EH (cell line): ENCODE data around the gene MRGPRF.

ENCODE experiments used
- DNase-seq: peaks from one replicate; pipeline ENCODE4 v3.0.0-alpha.2; 2015; ENCODE audit warnings: low read depth

Gene MRGPRF

GRCh38 chr11:69050592-69051380 lies 37.7 kb upstream of the MRGPRF start:
- DNase-seq: no peak

DNA sequence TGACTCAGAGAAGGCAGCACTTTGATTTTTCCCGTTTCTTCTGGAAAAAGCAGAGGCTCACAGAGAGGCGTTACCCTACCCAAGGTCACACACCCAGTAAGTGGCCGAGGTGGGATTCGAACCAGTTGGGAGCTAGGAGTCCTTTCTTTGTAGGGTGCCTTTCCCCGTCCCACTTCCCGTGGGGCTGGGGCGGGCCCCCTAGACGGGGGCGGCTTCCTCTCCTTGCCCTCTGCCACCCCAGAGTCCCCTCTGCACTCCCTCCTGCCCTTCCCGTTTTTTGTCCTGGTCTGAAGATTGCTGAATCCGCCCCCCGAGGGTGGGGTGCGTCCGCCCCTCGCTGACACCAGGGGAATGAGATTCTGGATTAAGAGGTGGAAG lies 36.4 kb upstream of the MRGPRF start:
- no peak for DNase-seq

GRCh38 chr11:69048694-69049489 lies 35.8 kb upstream of the MRGPRF start, which contains the start of gene TPCN2:
Gene TPCN2, plus strand, starts transcription at chr11:69048932. Its CDS starts 66 bp downstream, at chr11:69048998.
- DNase-seq: peak; percentile 95

GRCh38 chr11:69048031-69048693 lies 35.1 kb upstream of the MRGPRF start:
- peak; percentile 34 for DNase-seq

GRCh38 chr11:69044111-69045013 lies 31.3 kb upstream of the MRGPRF start:
- DNase-seq: peak; percentile 89

- DNase-seq: no peak
Measured at GRCh38 chr11:69041516-69041915, 28.5 kb upstream of the MRGPRF start.

GRCh38 chr11:69040581-69041260 lies 27.7 kb upstream of the MRGPRF start:
- peak; percentile 91 for DNase-seq

- no peak for DNase-seq
Measured at GRCh38 chr11:69040051-69040450, 27.0 kb upstream of the MRGPRF start.

DNA sequence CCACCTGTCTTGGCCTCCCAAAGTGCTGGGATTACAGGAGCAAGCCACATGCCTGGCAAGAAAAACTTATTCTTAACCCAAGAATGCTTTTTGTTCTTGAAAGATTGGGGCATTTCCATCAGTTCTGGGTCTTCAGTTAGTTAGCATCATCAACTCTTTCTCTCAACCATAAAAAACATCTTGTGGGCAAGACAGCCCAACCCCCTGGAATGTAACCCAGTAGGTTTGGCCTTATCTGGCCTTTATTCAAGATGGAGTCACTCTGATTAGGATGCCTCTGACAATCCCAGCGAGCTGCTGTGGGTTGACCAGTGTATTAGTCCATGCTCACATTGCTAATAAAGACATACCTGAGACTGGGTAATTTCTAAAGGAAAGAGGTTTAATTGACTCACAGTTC lies 26.5 kb upstream of the MRGPRF start:
- peak; percentile 60 for DNase-seq

DNA sequence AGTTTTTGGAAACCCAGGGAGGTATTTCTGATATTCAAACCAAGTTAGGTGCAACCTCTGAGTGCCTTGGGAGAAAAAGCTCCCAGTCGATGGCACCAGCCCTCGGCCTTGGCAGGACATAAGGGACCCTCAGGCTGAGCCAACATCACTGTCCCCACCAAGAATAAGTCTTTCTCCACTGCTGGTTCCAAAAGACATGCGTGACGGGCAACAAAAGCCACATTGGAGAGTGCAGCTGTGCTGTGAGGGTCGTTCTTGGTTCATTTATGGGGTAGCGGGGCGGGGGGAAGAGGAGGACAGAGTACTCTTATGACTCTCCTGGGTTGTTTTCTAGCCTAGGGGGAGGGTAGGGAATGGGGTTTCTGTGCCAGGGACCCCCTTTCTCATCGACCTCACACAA lies 24.5 kb upstream of the MRGPRF start:
- no peak for DNase-seq

- no peak for DNase-seq
Measured at GRCh38 chr11:69037074-69037473, 24.0 kb upstream of the MRGPRF start.

DNA sequence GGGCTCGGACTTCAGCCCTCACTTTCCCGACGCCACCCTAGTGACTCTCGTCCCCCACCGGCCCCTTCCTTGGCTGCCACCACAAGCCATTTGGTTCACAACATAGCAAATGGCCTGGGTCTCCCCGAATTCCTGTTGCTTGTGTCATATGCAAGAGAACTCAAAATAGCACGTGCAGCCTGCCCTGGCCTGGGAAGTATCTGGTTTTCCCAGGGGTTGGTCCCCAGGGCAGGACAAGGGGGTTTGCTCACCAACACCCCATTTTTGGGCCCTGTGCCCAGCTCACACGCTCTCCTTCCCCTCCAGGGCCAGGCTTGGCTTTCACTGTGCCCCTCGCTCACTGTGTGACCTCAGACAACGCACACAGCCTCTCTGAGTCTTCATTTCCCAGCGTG lies 22.9 kb upstream of the MRGPRF start:
- DNase-seq: peak; percentile 84

GRCh38 chr11:69035150-69035945 lies 22.3 kb upstream of the MRGPRF start:
- no peak for DNase-seq

- no peak for DNase-seq
Measured at GRCh38 chr11:69034123-69034867, 21.2 kb upstream of the MRGPRF start.

GRCh38 chr11:69033431-69033830 lies 20.4 kb upstream of the MRGPRF start:
- DNase-seq: no peak

DNA sequence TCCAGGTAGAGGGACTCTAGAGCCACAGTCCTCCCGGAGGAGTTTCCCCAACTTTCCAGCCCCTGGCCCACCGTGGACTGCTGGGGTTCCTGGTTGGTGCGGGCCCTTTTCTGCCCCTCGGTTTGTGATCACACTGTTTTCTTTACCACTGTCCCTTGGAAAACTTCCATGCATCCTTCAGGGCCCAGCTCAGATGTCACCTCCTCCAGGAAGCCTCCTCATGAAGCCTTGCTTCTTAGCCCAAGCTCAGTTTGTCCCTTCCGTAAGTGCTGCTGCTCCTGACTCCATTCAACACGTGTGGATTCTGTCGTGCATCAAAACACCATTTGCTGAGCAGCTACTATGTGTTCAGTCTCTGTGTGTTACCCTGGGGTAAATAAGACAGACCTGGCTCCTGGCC lies 19.8 kb upstream of the MRGPRF start:
- DNase-seq: no peak

GRCh38 chr11:69030301-69030700 lies 17.3 kb upstream of the MRGPRF start:
- no peak for DNase-seq

DNA sequence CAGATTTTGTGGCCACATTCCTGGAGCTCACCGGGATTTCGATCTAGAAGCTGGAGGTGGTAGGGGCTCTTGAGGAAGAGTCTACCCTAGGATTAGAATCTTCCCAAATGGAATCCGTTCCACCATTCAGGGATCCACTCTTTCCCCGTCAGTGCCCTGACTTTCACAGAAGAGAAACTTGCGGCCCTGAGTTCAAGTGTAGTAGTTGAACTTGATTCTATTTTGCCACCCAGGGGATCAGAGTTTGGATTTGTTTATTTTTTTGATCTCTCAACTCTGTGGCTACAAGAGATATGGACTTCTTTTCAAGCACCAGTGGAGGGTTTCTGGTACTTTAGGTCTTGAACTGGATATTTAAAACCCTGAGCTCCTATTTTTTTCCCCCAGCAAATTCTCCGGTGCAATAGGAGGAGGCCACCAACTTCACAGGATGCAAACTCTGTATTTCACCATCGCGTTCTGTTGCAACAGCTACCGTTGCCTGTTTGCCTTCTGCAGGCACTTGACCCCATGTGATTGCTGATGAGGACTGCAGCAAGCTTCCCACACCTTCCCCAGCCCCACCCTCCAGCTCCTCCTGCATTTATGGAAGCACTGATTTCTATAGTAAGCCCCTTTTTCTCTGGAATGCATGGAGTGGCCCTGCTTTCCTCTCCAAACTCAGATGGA lies 14.8 kb upstream of the MRGPRF start:
- no peak for DNase-seq

DNA sequence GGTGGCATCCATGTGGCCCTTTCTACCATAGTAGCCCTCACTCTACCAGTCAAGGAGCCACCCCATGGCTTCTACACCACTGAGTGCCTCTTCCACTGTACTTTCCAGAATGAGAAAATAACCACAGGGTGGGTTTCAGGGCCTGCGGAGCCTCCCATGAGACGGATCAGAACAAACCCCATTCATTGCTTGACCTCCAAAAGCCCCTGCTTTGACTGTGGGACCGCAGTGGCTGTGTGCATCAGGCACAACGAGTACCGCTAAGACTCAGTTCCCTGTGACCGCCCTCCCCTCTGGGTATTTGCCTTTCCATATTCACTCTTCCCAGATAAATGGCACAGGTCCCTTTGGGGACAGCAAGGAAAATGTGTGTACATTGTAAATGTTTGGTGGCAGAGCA lies 11.5 kb upstream of the MRGPRF start:
- DNase-seq: no peak
